KMS-11 (cell line): ENCODE results near the gene HRAS.
A peak's percentile ranks its signal among the peaks of the same experiment; 100 is the strongest.

ENCODE experiments used
- H2AFZ ChIP-seq: fragments of 200-600 bp; sonication (generic); 2 replicates; pipeline ENCODE4 v1.6.1; 2016; ENCODE audit warnings: antibody characterized with exemption, mixed run types, low read depth
- H3K27ac ChIP-seq: fragments of 200-600 bp; sonication (generic); 2 replicates; pipeline ENCODE4 v1.6.1; 2016; ENCODE audit warnings: mild to moderate bottlenecking, mixed run types
- H3K27me3 ChIP-seq: fragments of 200-600 bp; sonication (generic); 2 replicates; pipeline ENCODE4 v1.6.1; 2017; ENCODE audit warnings: mild to moderate bottlenecking, low read depth, mixed run types, moderate library complexity; ENCODE audit not compliant: insufficient read depth
- H3K36me3 ChIP-seq: fragments of 200-600 bp; sonication (generic); 2 replicates; pipeline ENCODE4 v1.6.1; 2017; ENCODE audit warnings: mild to moderate bottlenecking, mixed run types; ENCODE audit not compliant: insufficient read depth
- H3K4me1 ChIP-seq: fragments of 200-600 bp; sonication (generic); 2 replicates; pipeline ENCODE4 v1.6.1; 2016; ENCODE audit warnings: mild to moderate bottlenecking, low read depth, mixed run types; ENCODE audit not compliant: poor library complexity, severe bottlenecking
- H3K4me2 ChIP-seq: fragments of 200-600 bp; sonication (generic); 2 replicates; pipeline ENCODE4 v1.7.0; 2016; ENCODE audit warnings: mild to moderate bottlenecking, mixed run types
- H3K4me3 ChIP-seq: fragments of 200-600 bp; sonication (generic); IDR thresholded peaks from 2 replicates; pipeline ENCODE4 v1.6.1; 2017; ENCODE audit warnings: low read depth, low read length, mixed read lengths; ENCODE audit not compliant: insufficient read depth
- H3K79me2 ChIP-seq: fragments of 200-600 bp; sonication (generic); 2 replicates; pipeline ENCODE4 v1.6.1; 2016; ENCODE audit warnings: low read depth, mixed run types; ENCODE audit not compliant: insufficient read depth
- H3K9ac ChIP-seq: fragments of 200-600 bp; sonication (generic); 2 replicates; pipeline ENCODE4 v1.6.1; 2016; ENCODE audit warnings: mild to moderate bottlenecking, mixed run types
- H4K20me1 ChIP-seq: fragments of 200-600 bp; sonication (generic); 2 replicates; pipeline ENCODE4 v1.6.1; 2016; ENCODE audit warnings: mild to moderate bottlenecking, mixed run types; ENCODE audit not compliant: insufficient read depth
- TF ChIP-seq, protein P1 (sequence below): fragments of 200-600 bp; sonication (generic); conservative IDR thresholded peaks from 2 replicates; pipeline ENCODE4 v1.6.1; 2017; ENCODE audit warnings: low read depth, mild to moderate bottlenecking, antibody characterized with exemption, low read length, moderate library complexity, mixed read lengths

The HRAS gene

DNA sequence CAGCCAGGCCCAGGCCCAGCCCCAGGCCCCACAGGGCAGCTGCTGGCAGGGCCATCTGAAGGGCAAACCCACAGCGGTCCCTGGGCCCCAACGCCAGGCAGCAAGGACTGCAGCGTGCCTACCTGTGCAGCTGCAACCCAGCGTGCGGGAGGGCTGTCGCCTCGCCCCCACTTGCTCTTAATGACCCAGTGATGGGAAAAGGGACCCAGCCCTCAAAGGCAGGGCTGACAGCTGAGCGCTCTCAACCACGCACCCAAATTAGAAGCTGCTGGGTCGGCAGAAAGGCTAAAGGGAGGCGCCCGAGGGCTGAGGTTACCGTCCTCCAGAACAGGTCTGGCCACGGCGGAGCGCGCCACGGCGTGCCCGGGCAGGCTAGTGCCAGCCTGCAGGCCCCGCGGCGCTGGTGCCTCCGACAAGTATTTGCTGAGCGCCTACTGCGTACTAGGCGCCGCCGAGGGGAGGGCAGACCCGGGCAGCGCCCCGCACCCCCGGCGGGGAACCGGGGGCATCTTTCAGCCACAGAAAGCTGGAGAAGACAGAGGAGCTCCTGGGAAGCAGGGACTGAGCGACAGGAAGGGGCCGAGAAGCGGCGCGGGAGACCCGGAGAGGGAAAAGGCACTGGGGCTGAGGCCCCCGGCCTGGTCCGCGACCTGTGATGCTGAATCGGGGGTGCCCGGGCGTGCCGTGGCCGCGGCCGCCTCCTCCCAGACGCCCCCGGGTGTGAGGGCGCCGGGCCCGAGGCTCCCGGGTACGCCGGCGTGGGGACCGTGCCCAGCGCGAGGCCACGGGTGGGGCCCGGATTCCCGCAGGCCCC lies 773 bp downstream of the HRAS start:
- no peaks in the 10 kb centered on the region for H3K27me3 ChIP-seq
- no peaks in the 10 kb centered on the region for H3K36me3 ChIP-seq
- peak overlapping the region; percentile 61 for H3K27ac ChIP-seq
- peak overlapping the region; percentile 85 for H3K4me2 ChIP-seq
- no peaks in the 10 kb centered on the region for H4K20me1 ChIP-seq
- H3K4me1 ChIP-seq = peaks cover 29% of the 10 kb centered on the region
- H3K4me3 ChIP-seq = no peak overlapping the region
- H3K9ac ChIP-seq = peak overlapping the region; percentile 66
- peak overlapping the region; percentile 47 for H2AFZ ChIP-seq
- TF ChIP-seq, protein P1, sequence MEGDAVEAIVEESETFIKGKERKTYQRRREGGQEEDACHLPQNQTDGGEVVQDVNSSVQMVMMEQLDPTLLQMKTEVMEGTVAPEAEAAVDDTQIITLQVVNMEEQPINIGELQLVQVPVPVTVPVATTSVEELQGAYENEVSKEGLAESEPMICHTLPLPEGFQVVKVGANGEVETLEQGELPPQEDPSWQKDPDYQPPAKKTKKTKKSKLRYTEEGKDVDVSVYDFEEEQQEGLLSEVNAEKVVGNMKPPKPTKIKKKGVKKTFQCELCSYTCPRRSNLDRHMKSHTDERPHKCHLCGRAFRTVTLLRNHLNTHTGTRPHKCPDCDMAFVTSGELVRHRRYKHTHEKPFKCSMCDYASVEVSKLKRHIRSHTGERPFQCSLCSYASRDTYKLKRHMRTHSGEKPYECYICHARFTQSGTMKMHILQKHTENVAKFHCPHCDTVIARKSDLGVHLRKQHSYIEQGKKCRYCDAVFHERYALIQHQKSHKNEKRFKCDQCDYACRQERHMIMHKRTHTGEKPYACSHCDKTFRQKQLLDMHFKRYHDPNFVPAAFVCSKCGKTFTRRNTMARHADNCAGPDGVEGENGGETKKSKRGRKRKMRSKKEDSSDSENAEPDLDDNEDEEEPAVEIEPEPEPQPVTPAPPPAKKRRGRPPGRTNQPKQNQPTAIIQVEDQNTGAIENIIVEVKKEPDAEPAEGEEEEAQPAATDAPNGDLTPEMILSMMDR = no peak
- peaks cover 4% of the 10 kb centered on the region; the same call in 1 of the 2 replicates for H3K79me2 ChIP-seq

DNA sequence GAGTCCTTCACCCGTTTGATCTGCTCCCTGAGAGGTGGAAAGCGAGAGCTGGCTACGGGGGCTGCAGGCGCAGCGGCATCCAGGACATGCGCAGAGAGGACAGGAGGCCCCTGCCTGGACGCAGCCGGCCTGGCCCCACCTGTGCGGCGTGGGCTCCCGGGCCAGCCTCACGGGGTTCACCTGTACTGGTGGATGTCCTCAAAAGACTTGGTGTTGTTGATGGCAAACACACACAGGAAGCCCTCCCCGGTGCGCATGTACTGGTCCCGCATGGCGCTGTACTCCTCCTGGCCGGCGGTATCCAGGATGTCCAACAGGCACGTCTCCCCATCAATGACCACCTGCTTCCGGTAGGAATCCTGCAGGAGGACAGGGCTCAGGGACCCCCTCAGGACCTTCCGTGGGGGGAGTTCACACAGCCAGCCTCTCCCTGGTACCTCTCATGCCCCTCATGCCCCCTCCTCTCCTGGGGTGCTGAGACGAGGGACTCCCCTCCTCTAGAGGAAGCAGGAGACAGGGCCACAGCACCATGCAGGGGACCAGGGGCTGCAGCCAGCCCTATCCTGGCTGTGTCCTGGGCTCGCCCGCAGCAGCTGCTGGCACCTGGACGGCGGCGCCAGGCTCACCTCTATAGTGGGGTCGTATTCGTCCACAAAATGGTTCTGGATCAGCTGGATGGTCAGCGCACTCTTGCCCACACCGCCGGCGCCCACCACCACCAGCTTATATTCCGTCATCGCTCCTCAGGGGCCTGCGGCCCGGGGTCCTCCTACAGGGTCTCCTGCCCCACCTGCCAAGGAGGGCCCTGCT lies 1.6 kb downstream of the HRAS start:
- Histone ChIP-seq H3K4me3 (no peak overlapping the region), H3K4me2 (peak overlapping the region; percentile 85), H3K27me3 (no peaks in the 10 kb centered on the region), H3K36me3 (no peaks in the 10 kb centered on the region), H2AFZ (no peak overlapping the region), H3K4me1 (peaks cover 29% of the 10 kb centered on the region), H4K20me1 (no peaks in the 10 kb centered on the region), H3K9ac (peak overlapping the region; percentile 66; the same call in 1 of the 2 replicates), H3K27ac (peak overlapping the region; percentile 61; the same call in 1 of the 2 replicates), H3K79me2 (peaks cover 4% of the 10 kb centered on the region; the same call in 1 of the 2 replicates)
- TF ChIP-seq, protein P1 = no peak

DNA sequence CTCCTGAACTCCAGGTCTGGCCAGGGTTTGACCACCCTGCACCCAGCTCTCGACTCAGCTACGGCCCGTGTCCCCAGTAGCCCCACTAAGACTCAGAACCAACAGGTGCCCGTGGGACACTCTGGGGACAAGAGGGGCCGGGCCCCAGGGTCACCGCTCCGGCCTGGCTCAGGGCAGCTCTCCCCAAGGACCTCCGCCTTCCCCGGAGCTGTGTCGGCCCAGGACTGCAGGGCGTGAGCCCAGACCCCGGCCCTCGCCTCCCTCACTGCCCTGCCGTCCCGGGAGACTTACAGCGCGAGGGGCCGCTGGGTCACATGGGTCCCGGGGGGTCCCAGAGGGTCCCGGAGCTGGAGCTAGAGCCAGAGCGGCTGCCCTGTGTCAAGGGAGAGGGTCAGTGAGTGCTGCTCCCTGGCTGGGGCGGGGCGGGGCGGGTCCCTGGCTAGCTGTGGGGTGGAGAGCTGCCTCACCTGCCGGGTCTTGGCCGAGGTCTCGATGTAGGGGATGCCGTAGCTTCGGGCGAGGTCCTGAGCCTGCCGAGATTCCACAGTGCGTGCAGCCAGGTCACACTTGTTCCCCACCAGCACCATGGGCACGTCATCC lies 2.3 kb downstream of the HRAS start:
- peaks cover 4% of the 10 kb centered on the region; the same call in 1 of the 2 replicates for H3K79me2 ChIP-seq
- H3K4me1 ChIP-seq = peaks cover 24% of the 10 kb centered on the region
- H4K20me1 ChIP-seq = no peaks in the 10 kb centered on the region
- H3K27me3 ChIP-seq = no peaks in the 10 kb centered on the region
- H3K4me3 ChIP-seq = no peak overlapping the region
- no peak overlapping the region for H2AFZ ChIP-seq
- no peaks in the 10 kb centered on the region for H3K36me3 ChIP-seq
- TF ChIP-seq, protein P1 = no peak
- H3K9ac ChIP-seq = no peak overlapping the region
- no peak overlapping the region for H3K27ac ChIP-seq
- H3K4me2 ChIP-seq = no peak overlapping the region

DNA sequence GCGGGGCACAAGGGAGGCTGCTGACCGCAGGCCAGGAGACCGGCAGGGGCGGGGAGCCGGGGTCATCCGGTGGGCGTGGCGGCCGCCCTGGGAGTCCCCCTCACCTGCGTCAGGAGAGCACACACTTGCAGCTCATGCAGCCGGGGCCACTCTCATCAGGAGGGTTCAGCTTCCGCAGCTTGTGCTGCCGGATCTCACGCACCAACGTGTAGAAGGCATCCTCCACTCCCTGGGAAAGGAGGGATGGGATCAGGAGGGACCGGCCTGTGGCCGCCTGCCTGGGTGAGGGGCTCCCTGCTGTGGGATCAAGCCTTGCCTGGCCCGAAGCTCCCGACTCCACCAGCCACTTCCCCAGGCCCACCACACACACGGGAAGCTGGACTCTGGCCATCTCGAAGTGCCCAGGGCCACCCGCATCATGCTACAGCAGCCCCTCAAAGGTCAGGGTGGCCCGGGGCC lies 2.8 kb downstream of the HRAS start:
- H3K36me3 ChIP-seq = no peaks in the 10 kb centered on the region
- TF ChIP-seq, protein P1 = no peak
- H3K27ac ChIP-seq = no peak overlapping the region
- no peak overlapping the region for H2AFZ ChIP-seq
- no peaks in the 10 kb centered on the region for H4K20me1 ChIP-seq
- peaks cover 4% of the 10 kb centered on the region; the same call in 1 of the 2 replicates for H3K79me2 ChIP-seq
- no peak overlapping the region for H3K9ac ChIP-seq
- H3K4me2 ChIP-seq = no peak overlapping the region
- peaks cover 20% of the 10 kb centered on the region for H3K4me1 ChIP-seq
- H3K4me3 ChIP-seq = no peak overlapping the region
- no peaks in the 10 kb centered on the region for H3K27me3 ChIP-seq
